ENCODE measurements around the gene ETNK2.
A peak's percentile ranks its signal among the peaks of the same experiment; 100 is the strongest.

ETNK2 gene, protein sequence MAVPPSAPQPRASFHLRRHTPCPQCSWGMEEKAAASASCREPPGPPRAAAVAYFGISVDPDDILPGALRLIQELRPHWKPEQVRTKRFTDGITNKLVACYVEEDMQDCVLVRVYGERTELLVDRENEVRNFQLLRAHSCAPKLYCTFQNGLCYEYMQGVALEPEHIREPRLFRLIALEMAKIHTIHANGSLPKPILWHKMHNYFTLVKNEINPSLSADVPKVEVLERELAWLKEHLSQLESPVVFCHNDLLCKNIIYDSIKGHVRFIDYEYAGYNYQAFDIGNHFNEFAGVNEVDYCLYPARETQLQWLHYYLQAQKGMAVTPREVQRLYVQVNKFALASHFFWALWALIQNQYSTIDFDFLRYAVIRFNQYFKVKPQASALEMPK

DNA sequence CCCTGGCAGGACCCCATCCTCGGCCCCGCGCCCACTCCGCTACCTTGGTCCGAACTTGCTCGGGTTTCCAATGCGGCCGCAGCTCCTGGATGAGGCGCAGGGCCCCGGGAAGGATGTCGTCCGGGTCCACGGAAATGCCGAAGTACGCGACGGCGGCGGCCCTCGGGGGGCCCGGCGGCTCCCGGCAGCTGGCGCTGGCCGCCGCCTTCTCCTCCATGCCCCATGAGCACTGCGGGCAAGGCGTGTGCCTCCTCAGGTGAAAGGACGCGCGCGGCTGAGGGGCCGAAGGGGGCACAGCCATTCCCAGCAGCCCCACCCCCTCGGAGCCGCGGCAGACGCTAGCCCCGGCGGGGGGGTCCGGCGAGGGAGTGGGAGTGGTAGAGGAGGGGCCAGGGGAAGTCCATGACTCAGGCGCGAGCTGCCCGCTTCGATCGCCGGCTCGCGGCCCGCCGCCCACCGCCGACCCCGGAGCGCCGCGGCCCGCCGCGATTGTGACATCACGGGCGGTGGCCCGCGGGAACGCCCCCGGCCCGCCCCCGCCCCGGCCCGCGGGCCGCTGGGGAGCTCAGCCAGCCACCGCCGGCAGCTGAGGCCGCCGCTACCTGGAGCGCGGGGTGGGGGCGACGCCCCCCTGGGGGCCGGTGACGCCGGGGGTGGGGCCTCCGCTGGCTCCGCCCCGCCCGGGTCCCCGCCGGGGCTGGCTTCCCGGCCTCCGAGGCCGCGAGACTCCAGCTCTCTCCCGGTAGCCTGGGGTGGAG lies at the start of gene ETNK2:
TSS of gene ETNK2 (minus strand) at position 493 of the 758 bp plus-strand sequence. CDS start at position 301, 192 bp downstream.
- no peak for DNase-seq (ENCODE audit: low spot score)

DNA sequence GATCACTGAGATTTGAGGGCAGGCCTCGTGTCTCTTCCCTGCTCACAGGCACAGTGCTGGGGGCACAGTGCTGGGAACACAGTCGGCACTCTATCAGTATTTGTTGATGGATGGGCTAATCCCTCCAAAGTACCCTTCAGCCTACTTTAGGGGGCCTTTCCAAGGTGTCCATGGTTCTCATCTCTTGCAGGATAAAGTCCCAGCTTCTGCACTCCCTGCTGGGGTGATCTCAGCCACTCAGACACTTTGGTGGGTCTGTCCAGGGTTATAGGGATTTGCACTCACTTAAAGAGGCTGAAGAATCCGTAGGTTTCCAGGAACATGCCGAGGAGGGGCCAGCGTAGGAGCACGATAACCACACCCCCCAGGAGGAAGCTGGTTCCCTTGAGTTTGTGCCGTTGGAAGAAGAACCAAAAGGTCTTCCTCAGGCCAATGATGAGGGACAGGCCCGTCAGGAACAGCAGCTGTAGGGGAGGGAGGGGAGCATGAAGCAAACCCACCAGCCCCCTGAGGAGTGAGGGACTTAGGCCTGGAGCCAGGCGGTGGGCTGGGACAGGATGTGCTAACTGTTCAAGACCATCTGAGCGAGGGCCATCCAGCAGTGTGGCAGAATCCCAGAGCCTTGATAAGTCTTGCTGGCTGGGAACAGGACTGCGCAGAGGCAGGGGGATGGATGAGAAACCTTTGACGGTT lies 49.6 kb upstream of the ETNK2 start:
- no peak for DNase-seq (ENCODE audit: low spot score)

DNA sequence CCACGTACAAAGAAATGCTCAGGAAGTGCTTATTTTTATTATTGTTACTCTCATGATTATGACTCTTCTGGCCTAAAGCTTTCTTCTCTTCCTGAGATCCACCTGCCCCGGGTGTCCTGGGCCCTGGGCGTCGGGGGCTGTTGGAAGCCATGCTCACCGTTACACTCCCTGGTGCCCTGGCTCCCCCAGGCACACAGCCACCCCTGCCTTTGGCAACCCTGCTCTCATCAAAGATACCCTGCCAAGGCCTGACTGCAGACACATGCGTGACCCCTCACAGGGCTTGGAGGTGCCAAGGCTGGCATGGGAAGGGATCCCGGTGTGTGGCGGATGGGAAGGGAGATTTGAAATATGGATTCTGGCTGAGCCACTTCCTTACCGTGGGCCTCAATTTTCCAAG lies 47.7 kb upstream of the ETNK2 start:
- DNase-seq (ENCODE audit: low spot score): no peak

DNA sequence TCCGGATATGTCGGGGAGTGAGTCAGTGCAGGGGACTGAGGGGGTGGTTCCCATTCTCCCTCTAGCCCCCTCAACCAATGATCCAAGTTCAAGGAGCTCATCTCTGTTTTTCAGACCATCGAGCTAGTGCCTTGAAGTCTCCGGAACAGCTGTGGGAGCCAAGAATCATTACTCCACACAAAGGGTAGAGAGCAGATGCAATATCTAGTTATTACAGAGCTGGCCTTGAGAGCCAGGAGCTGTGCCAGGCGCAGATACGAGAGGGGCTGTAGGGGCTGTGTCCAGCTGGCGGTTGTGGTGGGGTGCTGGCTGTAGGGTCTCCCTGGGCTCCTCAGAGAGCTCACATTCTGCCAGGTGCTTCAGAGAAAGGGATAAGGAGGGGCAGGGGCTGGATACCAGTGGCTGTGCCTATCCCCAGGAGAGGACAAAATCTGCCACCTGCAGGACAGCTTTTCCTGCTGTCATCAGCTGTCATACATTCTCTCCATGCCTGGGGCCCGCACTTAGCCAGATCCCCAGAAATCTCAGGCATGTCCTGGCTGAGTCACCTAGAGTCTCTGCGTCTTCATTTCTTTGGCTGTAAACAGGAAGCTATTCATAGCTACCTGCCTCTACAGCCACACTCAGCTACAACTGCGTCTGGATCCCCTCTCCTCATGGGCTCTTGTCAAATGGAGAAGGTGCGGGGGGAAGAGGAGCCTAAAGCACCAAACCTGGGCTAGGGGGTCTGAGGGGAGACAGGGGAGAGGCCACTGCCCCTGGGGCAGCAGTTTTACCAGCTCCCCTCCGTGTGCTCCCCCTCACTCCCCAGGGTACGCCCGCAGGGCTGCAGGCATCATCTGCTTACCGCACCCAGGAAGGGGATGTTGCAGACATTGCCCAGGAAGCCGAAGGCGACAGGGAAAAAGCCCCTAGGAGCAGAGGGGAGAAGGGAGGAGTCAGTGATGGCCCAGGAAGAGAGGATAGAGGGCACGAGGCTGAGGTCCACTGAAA lies 46.8 kb upstream of the ETNK2 start:
- DNase-seq (ENCODE audit: low spot score): no peak

DNA sequence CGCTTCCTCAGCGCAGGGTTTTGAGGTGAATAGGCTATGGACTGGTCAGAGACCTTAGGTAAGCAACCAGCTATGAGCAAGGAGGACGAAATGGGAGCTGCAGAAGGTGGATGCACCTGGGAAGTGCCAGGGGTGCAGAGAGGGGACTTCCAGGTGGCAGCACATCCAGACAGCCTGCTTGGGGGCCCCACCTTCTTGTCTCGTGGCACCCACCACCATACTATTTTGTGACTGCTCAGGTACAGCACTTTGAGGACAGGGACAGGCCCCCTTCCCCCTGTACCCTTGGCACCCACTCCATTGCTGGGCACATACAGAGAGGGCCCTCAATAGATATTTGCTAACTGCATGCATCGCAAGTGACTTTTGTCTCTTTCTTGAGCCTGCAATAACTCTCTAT lies 45.2 kb upstream of the ETNK2 start:
- DNase-seq (ENCODE audit: low spot score): no peak

DNA sequence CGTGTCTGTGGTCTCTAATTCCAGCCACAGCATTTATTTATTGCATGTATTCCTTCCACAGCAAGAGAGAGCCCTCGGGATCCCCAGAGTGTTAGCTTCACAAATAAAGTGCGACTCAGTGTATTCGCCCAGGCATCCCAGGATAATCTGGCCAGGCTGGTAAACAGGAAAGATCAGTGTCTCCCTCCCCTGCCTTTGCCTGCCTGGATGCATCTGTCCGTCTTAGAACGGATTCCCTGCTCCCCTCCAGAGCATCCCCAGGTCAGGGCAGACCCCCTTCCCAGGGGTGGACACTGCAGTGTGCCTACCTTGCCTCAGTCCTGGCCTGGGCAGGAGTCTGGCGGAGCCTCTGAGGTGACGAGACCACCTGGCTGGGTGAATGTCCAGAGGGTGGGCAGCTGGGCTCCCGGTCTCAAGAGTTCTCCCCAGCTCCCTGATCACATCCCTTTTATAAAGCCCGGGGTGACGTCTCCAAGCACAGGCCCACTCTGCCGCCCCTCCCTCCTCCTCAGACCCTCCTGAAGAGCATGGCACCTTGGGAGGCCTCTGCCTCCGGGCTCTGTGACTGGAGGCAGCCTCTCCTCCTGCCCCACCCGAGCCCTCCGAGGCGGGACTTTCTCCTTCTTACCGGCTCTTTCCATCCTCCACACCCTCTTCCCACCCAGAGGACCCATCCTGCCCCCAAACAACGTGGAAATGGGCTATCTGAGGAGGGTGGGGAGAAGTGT lies 44.4 kb upstream of the ETNK2 start, which contains the start of gene KISS1:
TSS of gene KISS1 (minus strand) at position 424 of the 728 bp plus-strand sequence. CDS start 3,615 bp downstream, outside the sequence.
- no peak for DNase-seq (ENCODE audit: low spot score)

DNA sequence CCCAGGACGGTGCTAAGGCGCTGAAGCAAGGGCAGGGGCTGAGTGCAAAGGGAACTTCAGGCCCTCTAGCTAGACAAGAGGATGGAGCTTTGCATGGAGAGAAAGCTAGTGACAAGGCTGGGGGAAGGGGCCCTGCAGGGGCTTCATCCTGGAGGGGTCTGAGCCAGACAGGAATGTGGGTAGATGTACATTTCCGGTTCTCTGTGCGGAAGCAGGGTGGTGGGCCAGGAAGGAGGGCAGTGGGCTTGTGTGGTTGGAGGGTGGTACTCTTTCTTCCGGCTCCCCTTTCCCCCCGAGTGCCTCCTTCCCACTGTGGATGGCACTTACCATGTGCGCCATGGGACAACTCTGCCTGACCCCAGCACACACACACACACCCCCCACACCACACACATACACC lies 42.9 kb upstream of the ETNK2 start:
- no peak for DNase-seq (ENCODE audit: low spot score)

DNA sequence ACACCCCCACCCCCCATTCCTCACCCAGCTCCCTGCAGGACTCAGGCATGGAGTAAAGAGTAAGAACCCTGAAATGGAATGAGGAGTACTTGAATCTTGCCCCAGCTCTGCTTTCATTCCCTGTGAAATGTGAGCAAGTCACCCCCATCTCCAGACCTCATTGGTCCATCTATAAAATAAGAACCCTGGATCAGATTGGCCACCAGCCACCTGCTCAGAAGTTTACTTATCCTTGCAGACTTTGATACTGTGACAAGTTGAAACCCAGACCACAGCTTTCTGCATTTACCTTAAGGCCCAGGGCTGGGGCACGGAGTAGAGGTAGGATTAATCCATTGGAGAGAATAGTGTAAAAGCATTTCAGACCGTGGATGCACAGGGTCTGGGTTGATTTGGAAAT lies 42.2 kb upstream of the ETNK2 start:
- no peak for DNase-seq (ENCODE audit: low spot score)

DNA sequence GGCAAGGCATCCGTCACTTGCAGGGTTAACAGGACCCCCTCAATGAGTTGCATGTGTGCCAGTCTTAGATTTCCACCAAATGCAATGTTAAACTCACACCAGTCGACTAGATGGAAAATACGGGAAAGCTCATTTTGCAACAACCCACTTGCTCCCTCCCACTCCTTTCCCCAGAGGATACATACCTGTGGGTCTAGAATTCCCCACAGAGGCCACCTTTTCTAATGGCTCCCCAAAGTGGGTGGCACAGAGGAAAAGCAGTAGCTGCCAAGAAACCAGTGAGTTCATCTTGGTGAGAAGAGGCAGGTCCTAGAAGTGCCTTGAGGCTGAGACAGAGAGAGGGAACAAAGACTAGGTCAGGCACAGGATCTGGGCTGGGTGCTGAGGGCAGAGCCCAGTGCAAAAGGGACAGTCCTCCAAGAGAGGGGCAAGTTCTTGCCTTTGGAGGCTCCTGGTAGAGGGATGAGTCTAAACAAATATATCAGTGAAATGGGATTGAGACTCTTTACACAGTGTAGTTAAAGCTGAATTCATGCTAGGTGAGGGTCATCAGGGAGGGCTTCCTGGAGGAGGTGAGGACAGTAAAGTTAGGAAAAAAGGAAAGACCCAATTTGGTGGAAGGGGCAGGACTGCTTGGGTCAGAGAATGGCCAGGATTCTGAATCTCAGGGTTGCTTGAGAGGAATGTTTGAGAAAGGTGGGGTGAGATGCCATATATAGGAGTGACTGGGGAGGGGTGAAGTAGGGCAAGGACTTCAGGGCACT lies 40.9 kb upstream of the ETNK2 start:
- DNase-seq (ENCODE audit: low spot score): no peak

DNA sequence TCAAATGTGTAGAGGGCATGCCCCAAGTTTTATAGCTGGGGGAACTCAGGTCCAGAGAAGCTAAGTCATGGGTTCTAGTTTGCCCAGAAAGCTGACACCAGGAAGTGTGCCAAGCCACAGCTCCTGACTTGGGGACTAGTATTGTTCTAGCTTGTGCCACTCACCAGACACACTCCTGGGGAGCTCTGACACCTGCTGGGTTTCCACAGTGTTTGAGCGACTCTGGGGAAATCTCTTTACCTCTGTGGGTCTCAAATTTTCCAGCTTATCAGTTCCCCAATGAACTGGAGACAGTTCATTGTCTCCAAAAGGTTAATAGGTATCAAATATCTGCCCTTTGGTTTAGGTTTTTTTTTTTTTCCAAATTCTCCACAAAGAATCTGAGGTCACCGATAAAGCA lies 40.2 kb upstream of the ETNK2 start:
- DNase-seq (ENCODE audit: low spot score): no peak

DNA sequence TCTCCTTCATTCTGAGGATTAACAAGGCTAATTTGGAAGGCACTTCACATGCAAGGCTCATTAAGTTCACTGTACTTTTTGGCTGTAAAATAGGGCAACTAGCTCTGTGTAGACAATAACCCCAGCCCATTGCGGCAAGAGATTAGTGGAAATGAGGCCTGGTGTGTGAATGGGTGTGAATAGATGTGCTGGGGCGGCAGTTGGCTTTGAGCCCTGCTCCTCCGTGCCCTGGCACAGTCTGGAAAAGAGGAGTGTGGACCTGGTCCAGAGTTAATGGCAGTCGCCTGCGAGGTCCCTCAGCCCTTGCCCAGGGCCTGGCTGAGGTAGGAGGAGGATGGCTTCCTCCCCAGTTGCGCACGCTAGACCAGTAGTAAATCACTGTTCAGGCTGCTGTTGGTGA lies 39.6 kb upstream of the ETNK2 start:
- DNase-seq (ENCODE audit: low spot score): peak; percentile 72

DNA sequence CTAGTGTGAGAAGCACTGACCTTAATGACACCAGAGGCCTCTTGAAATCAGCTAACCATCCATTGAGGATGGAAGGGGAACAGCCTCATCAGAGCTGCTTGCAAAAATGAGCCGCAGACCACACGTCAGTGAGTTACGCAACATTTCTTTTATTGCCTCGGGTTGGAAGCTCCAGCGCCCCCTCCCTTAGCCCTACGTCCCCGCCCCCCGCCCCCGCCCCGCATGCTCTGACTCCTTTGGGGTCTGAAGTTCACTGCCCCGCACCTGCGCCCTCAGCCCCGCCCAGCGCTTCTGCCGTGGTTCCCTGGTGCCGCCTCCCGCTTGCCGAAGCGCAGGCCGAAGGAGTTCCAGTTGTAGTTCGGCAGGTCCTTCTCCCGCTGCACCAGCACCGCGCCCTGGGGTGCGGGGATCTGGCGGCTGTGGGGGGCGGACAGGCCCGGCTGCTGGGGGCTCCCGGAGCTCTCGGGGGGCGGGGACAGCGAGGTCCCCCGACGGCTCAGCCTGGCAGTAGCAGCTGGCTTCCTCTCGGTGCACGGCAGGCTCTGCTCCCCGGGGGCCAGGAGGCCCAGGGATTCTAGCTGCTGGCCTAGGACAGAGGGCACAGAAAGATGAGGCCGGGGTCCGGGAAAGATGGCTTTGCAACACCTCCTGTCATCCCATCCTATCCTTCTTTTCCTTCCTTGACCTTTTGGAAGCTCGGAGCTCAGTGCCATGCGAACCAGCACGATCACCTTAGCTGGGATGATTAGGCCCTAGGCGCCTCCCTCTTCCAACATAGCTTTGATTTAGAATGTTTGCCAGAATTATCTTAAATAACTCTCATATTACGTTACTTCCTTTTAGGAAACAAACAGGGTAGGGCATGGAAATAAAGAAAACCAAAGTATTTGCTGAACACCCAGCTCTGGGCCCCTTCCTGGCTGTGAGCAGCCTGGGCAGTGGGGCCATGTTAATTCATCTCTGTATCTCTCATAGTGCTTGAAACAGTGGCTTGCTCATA lies 38.7 kb upstream of the ETNK2 start:
- DNase-seq (ENCODE audit: low spot score): peak; percentile 32

DNA sequence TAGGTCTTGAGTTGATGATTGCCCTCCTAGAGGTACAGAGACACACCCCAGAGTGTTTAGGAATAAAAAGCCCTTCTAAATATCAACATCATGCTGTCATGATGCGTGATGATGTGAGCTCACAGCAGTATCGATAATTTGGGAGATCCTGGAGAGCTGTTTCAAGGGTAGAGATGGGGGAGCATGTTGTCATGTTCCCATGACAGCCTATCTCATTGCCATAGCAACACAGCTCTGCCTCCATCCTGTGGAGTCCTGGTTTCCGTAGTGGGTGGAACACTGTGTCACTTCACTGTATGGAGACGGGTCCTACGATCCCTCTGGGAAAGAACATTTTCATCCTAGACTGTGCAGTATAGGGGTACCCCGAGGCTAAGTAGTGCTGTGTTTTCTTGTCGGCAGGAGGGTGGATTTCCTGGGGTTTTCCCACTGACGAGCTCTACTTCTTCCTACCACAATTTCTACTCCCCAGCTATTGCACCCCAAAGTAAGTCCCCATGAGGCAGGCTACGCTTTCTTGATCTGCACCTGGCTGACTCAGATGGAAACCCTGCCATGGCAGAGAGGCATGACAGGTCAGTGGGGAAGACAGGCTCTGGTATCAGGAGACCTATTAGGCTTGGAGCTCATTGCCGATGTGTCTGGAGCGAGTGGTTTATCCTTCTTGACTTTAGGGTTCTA lies 37.3 kb upstream of the ETNK2 start:
- peak; percentile 74 for DNase-seq (ENCODE audit: low spot score)

DNA sequence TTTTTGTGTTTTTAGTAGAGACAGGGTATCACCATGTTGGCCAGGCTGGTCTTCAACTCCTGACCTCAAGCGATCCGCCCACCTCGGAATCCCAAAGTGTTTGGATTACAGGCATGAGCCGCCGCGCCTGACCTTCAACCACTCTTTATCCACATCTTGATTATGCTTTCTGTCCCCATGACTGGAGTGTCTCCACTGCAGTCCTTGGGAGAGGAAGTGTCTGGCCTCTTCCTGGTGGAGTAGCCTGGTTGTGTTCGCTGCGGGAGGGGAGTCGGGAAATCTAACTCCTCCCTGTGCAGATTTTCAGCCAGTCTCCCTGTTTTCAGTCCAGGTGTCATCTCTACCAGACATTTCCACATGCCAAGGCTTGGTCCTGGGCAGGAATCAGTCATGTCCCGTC lies 34.8 kb upstream of the ETNK2 start:
- DNase-seq (ENCODE audit: low spot score): no peak

DNA sequence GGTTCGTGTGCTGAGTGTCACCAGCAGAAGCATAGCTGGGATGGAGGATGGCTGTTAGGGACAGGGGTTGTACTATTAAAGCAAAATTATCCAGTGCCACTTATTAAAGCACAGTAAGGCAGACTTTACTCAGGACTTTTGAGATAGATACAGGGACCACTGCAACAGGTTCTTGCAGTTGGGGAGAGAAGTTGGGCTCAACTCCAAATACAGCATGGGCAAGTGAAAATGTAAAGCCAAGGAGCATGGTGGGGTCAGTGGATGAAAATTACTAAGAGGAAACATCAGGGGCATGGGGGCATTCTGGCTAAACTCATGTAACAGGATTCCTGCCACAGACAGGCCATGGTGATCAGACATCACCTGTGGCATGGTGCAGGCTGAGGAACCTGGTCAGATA lies 29.3 kb upstream of the ETNK2 start:
- DNase-seq (ENCODE audit: low spot score): no peak

DNA sequence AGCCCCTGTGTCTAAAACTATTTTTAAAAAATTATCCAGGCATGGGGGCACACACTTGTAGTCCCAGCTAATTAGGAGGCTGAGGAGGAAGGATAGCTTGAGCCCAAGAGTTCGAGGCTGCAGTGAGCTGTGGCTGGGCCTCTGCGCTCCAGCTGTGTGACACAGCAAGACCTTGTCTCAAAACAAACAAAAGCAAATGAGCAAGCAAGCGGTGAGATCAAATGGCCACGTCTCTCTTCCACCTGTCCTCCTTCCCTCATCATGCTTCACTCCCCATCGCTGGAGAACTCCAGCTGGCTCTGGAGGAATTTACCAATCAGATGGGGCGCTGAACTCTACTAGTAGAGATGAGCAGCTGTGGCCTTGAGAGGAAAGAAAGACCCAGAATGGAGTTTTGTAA lies 28.3 kb upstream of the ETNK2 start:
- DNase-seq (ENCODE audit: low spot score): no peak

DNA sequence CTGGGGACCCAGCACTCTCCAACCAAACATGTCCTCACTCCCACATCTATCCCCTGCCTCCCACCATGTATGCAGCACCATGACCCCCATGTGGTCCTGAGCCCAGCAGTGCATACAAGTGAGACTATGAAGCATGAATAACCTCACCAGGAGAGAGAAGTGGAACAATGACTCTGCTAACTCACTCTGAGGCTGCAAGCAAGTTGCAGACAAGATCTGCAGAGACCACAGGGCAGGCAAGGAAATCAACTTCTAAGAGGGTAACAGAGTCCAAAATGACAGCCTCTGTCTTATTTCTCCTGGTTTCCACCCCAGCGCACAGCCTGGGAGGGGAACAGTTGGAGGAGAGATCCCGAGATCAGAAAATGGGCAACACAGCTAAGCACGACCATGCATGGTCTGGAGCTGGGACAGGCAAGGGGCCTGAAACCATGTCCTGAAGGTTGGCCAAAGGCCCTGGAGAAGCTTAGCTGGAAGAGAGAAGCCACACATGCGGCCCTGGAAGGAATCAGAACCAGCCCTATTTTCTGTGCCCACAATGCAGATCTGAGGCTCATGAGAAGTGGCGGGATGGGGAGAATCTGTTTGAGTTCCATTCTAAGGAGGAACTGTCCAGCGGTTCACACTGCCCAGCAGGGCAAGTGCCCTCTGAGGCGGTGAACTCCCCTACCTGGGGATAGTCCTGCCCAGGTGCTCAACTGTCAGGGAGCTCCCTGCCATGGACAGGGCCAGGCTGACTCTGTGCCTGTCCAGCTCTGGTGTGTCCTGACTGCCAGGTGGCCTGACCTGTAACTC lies 26.8 kb upstream of the ETNK2 start:
- no peak for DNase-seq (ENCODE audit: low spot score)
